DMS153 (cell line): ENCODE results near the gene PAH.
"Not testable (repeated sequence)": the region's sequence is repeated elsewhere in the genome, so short reads cannot be mapped to it uniquely, and the experiment has no call there.

Experiments used
- DNase-seq: peaks from one replicate; lab custom pipeline; 2025; lab: John Stamatoyannopoulos, UW

Gene PAH

DNA sequence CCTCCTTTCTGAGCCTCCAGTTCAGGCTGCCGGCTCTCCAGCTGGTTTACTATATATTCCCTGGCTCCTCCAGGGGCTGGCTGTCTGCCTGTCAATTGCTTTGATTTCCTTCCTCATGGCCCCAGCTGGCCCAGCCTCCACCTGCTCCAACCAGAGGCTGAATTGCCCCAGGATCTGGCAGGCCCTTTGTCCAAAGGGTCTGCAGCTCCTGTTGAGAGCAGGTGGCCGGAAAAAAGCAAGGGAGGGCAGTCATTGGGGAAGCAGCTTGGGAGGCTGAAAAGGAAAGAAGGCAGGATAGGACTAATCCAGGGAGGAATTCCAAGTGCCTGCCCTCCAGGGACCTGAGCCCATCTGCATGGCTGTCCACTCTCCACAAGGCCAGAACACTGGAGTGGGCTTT lies 25.3 kb downstream of the PAH start:
- DNase-seq = no peak

DNA sequence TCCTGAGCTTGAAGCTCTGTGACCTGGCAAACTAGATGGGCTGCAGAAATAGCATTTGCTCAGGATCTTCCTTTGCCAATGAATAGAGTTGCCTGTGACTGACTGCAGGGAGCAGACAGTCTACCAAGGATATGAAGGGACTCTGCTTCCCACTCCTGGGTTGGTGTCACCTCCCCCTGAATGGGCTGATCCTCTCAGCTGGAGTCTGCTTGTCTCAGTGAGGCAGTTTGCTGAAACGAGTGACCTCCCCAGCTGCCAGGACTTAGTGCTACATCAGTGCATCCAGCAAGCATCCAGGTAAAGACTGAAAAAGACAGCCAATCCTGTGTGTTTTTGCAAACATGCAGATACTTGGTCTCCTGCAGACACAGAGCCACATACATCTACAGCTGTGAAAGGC lies 28.5 kb downstream of the PAH start:
- DNase-seq = no peak

- no peak for DNase-seq
Measured at GRCh38 chr12:102885043-102885932, 31.8 kb downstream of the PAH start.

DNA sequence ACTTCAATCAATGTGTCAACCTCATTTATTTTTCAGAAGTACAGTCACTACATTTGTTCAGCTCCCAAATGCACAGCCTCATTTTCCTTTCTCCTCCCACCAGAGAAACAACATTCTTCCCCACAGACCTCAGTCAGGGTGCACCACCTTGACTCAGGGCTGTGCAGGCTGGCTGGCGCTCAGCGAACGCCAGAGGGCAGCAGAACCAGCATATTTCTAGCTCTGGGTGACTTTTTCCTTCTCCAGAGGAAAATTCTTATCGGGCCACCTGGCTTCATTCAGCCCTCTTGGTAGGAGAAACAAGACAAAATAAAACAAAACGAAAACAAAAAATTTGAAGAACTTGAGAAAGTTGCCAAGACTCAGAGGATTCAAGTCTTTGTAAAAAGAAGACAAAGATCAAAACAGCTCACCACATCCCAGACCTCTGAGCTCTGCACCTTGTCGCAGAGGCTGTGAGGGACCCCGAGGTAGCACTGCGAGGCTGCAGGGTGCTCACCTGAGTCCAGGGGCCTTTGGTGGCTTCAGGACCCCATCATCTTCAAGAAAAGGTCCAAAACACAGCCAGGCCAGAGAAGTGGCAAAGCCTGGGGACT lies 33.7 kb downstream of the PAH start:
- DNase-seq = peak; percentile 42

GRCh38 chr12:102880783-102881182 lies 36.3 kb downstream of the PAH start:
- no peak for DNase-seq

DNA sequence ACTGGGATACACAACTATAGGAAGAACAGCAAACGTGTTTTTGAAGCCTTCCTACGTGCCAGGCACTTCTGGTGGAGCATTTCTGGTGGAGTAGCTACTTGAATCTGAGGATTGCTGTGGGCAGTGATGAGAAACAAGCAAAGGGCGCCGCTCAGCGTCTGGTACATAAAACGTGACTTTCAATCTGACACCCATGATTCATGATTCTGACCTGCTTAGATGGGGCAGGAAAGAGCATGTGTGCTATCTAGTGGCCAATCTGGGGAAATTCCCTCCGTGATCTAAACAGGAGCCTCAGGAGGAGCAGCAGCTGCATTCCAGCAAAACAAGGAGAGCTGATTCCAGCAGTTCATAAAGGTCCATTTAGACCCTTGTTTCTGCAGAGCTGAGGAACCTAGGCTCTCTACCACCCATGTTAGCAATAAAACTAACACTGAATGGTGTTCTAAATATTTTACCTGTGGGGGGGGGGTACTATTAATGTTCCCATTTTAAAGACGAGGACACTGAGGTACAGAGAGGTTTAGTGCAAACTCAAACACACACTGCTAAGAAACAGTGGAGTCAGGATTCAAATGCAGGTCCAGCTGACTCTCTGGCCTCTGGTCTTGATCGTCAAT lies 37.8 kb downstream of the PAH start:
- peak; percentile 86 for DNase-seq

DNA sequence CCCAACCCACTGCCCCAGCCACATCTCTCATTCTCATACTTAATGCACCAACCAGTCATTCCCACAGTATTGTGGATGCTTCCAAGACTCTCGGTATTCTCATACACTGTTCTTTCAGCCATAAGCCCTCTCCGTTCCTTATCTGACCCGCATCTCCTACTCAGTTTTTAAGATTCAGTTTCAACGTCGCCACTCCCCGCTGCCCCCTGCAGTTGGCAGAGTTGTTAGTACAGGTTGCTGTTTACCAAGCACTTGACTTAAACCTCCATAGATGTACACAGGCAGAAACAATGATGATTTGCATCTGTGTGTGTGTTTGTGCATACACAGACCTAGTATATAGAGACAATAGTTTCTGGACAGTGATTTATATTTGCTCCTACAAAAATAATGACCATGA lies 40.2 kb downstream of the PAH start:
- peak; percentile 15 for DNase-seq

DNA sequence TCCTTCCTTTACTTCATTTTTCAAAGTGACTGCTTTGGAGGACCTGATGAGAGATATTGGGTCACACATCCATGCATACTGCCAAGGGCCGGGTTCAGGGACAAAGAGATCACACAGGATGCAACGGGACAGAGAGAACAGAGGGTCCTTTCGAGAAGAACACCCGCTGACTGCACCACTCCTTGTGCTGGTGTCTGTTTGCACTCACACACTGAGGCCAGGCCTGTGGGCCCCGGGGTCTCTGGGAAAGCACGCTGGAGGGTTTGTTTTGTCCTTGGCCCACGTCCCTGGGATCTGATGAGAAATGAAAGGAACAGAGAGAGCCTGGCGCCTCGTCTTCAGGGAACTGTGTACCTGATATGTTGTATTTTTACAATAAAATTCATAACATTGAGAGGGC lies 42.2 kb downstream of the PAH start:
- no peak for DNase-seq

DNA sequence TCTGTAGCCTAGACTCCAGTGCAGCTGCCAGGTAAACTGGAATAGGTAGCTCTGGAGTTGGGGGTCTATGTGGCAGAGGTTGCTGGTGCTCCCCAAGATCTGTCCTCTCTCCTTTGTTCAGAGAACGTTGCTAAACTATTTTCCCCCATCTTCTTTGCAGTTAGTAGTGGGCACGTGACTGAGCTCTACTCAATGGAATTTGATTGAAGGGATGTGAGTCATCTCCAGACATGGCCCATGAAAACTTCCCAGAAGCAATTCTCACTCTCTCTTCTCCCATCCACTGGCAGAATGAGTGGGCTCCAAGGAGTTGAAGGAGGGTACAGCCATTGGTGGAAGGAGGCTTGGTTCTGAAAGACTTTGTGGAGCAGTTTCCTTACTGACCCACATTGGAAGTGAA lies 44.0 kb downstream of the PAH start:
- no peak for DNase-seq

DNA sequence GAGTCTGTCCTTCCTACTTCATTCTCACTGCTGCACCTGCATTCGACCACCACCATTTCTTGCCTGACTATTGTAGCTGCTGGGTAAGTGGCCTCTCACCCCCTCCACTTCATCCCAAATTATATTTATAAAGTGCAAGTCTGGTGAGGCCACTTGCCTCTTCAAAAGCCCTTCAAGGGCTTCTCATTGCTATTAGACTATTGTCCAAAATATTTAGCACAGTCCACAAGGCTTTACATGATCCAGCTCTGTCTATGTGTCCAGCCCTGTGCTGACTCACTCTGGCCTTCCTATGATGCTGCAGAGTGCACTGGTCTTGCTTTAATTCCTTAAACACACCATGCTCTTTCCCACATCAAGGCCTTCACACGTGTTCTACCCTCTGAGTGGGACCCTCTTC lies 46.0 kb downstream of the PAH start:
- no peak for DNase-seq

DNA sequence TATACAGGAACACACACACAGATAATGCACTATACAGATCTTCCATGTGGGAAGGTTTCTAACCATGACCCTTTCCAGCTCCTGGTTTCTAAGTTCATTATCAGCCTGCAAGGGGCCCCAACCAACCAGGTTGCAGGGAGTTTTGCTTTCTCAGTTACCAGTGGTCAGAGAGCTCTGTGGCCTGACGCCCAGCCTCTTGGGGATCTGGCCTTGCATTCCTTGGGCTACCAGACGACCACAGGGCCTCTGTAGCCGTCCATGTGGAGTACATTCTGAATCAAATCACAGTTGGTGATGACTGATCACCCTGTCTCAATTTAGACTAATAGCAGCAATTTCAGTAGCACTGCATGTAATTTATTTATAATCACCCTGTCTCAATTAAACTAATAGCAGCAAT lies 47.5 kb downstream of the PAH start:
- DNase-seq = no peak

DNA sequence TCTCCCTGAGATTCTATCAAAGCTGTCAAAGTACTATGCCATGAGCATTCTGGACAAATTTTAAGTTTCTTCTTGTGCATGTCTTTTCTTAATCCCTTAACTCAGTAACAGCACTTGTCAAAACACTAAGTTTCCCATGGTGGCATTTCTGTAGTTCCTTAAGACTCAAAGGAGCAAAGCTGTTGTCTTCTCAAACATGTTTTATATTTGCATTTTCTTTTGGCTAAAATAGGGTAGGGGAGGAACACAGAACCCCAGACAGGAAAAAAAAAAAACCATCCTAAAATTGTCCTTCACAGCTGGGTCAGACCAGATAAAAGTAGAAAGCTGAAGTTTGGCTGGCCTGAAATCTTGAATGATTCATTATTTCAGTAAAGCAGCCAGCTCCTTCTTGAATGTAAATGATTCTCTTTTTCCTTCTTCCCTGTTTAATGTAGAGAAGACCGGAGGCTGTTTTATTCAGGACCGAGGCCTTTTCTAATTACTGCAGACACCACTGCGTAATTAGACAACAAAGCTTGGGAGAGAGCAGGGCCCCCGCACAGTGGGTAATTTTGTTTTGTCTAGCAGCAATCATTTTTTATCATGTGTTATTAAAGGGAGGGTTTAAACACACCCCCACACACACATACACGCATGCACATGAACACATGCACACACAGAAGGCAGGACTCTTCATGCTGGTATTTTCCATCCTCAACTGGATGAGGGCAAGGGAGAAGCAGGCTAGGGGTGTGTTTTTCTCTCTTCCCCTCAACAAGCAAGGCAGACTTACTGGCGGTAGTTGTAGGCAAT lies 51.0 kb downstream of the PAH start:
- no peak for DNase-seq

DNA sequence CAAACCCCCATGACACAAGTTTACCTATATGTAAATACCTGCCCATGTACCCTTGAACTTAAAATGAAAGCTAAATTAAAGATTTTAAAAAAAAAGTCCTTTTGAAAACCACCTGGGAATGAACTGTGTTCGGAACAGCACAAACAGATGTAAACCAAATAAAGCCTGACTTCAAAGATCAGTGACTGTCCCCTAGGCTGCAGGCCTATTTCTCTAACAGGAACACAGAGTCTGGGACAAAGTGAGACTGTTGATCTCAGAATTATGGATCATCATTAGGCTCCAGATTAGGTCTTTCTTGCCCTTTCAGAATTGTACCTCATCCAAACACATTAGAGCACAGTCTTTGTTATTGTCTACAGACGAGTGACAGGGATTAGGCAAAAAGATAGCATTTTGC lies 54.6 kb downstream of the PAH start:
- no peak for DNase-seq

GRCh38 chr12:102851246-102851645 lies 65.8 kb downstream of the PAH start:
- DNase-seq = no peak

DNA sequence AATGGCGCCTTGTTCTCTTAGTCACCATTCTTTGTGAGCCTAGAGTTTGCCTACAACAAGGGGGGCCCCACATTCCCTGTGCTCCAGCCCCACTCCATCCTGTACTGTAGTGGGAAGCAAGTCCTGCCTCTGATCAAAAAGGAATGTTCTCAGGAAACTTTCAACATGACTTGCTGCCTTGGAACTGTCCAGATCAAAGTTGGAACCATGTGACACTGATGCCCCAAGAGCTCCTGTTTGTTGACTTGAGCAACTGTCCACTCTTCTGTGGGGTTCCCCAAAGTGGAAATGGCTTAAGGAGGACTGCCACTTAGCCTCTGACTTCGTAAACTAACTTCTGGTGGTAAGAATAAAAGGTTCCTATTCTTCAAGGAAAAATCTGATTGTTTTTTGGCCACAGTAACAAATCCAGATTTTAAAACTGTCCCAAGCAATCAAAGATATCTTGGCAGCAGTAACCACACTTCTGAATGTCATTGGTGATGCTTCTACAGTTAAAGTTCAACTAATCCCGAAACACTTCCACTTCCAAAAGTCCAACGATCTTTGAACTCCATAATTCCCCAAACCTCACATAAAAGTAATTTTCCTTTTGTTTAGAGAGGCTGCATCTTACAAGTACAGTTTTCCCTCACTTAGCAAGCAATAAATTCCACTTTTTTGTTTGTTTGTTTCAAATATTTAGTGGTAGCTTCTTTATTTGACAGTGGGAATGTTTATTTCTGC lies 67.2 kb downstream of the PAH start:
- DNase-seq = no peak

GRCh38 chr12:102848832-102849231 lies 68.2 kb downstream of the PAH start:
- DNase-seq = no peak

DNA sequence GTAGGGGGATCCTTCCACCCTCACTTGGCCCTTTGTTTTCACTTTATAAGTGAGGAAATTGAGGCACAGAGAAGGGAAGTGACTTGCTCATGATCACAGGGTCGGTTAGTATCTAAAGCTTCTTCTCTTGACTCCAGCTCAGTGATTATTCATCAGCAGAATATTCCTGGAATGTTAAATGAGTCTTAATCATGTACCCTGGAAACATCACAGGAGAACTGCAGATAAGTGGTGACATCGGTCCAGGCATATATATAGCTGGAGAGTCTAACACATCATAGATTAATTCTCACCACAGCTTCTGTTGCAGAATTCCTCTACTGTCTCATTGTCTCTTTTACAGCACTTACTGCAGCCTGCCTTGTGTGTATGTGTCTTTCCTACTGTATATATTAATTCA lies 69.9 kb downstream of the PAH start:
- no peak for DNase-seq

DNA sequence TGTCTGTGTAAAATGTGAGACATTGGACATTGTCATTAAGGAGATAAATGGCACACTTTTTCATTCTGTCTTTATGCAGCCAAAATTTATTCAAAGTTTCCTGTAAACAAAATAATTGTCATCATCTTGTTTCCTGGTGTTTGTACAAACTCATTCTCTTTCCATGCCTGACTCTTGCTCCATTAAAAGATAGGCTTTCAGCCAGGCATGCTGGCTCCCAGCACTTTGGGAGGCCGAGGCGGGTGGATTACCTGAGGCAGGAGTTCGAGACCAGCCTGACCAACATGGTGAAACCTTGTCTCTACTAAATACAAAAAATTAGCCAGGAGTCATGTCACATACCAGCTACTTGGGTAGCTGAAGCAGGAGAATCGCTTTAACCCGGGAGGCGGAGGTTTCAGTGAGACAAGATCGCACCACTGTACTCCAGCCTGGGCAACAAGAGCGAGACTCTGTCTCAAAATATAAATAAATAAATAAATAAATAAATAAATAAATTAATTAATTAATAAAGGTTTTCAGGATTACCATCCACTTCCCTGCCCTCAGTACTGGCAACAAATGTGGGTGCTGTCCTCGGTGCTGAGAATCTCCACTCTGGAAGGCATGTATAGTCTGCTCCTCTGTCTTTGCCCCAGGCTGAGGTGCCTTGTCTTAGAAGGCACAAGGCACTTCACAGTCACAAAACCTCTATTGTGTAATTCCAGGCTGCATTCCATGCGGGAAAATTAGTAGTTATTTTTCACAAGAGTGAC lies 83.2 kb downstream of the PAH start:
- DNase-seq = no peak

DNA sequence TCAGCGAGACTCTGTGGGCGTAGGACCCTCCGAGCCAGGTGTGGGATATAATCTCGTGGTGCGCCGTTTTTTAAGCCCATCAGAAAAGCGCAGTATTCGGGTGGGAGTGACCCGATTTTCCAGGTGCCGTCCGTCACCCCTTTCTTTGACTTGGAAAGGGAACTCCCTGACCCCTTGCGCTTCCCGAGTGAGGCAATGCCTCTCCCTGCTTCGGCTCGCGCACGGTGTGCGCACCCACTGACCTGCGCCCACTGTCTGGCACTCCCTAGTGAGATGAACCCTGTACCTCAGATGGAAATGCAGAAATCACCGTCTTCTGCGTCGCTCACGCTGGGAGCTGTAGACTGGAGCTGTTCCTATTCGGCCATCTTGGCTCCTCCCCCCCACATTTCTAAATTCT lies 84.2 kb downstream of the PAH start:
- not testable (repeated sequence) for DNase-seq

DNA sequence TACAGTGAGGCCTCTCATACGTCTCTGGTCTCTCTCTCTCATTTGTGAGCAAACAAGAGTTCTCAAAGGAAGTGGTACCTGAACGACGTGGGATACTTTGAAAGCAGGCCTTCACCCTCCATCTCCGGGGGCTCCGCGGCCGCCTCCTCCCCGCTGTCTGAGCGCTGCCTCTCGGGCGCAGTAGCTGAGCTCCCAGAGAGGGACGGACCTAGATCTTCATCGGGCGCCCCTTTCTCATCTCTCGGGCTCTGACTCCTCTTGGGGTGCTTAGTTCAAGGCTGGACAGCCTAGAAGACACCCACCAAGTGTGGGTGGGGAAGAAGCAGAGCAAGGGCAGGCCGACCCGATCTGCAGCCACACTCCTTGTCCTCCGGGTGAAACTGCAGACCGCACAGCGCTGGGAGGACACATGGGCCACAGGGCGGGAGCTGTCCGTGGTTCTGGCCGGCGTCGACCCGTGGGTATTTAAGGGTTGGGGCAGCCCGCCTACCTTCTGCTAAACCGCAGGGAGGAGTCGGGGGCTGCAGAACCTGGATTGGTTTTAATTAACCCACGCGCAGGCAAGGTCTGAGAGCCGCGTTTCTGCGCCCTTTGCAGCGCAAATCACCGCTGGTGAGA lies 92.7 kb downstream of the PAH start:
- DNase-seq = no peak

GRCh38 chr12:102821149-102821548 lies 95.9 kb downstream of the PAH start:
- no peak for DNase-seq
